AG20443 (cell line): ENCODE measurements around the gene LTBP4.
A peak's percentile ranks its signal among the peaks of the same experiment; 100 is the strongest.
"Not testable (repeated sequence)": the region's sequence is repeated elsewhere in the genome, so short reads cannot be mapped to it uniquely, and the experiment has no call there.

Source experiments
- DNase-seq: peaks from one replicate; pipeline ENCODE4 v3.0.0; 2012; ENCODE audit warnings: low spot score, mixed read lengths

LTBP4 gene, protein sequence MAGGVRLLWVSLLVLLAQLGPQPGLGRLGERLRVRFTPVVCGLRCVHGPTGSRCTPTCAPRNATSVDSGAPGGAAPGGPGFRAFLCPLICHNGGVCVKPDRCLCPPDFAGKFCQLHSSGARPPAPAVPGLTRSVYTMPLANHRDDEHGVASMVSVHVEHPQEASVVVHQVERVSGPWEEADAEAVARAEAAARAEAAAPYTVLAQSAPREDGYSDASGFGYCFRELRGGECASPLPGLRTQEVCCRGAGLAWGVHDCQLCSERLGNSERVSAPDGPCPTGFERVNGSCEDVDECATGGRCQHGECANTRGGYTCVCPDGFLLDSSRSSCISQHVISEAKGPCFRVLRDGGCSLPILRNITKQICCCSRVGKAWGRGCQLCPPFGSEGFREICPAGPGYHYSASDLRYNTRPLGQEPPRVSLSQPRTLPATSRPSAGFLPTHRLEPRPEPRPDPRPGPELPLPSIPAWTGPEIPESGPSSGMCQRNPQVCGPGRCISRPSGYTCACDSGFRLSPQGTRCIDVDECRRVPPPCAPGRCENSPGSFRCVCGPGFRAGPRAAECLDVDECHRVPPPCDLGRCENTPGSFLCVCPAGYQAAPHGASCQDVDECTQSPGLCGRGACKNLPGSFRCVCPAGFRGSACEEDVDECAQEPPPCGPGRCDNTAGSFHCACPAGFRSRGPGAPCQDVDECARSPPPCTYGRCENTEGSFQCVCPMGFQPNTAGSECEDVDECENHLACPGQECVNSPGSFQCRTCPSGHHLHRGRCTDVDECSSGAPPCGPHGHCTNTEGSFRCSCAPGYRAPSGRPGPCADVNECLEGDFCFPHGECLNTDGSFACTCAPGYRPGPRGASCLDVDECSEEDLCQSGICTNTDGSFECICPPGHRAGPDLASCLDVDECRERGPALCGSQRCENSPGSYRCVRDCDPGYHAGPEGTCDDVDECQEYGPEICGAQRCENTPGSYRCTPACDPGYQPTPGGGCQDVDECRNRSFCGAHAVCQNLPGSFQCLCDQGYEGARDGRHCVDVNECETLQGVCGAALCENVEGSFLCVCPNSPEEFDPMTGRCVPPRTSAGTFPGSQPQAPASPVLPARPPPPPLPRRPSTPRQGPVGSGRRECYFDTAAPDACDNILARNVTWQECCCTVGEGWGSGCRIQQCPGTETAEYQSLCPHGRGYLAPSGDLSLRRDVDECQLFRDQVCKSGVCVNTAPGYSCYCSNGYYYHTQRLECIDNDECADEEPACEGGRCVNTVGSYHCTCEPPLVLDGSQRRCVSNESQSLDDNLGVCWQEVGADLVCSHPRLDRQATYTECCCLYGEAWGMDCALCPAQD (N-terminal part only)

DNA sequence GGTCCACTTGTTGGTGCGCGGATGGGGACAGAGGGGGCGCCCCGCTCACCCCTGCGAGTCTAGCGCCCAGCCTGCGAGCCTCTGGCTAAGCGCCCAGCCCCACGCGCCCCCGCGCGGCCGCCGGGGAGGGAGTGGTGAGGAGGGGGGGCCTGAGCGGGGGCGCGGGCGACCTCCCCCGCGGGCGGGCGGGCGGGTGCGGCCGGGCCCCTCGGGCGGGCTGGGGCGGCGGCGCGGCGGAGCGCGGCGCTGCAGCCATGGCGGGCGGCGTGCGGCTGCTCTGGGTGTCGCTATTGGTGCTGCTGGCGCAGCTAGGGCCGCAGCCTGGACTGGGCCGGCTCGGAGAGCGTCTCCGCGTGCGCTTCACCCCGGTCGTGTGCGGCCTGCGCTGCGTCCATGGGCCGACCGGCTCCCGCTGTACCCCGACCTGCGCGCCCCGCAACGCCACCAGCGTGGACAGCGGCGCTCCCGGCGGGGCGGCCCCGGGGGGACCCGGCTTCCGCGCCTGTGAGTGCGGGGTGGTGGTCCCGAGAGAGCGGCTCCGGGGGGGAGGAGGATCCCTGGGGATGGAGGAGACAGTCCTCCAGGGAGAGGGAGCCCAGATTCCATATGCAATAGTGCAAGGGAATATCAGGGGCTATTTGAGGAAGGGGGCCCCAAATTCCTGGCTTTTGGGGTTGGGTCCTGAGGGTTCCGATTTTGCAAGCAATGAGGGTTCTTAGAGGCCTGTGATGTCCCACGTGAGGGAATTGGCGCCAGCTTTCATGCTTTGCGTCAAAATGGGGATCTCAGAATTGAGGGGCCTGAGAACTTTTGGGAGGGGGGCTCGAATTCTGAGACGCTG, at the start of gene LTBP4:
LTBP4 (plus strand) TSS at position 236 of the 841 bp plus-strand sequence; CDS start at position 255, 19 bp downstream.
- DNase-seq = peak; percentile 43

DNA sequence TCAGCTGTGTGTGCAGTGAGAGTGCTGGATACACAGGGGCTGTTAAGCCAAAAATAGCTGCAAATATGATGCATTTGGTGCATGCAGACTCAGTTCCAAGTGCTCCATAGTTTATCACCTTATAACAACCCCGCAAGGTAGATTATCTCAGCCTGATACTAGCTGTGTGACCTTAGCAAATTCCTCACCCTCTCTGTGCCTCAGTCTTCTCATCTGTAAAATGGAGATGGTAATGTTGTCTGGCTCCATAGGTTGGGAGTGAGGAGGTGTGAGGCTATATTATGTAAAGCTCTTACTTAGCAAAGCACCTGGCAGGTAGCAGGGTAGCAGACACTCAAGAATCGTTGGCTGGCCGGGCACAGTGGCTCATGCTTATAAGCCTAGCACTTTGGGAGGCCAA, 48.3 kb upstream of the LTBP4 start:
- no peak for DNase-seq

DNA sequence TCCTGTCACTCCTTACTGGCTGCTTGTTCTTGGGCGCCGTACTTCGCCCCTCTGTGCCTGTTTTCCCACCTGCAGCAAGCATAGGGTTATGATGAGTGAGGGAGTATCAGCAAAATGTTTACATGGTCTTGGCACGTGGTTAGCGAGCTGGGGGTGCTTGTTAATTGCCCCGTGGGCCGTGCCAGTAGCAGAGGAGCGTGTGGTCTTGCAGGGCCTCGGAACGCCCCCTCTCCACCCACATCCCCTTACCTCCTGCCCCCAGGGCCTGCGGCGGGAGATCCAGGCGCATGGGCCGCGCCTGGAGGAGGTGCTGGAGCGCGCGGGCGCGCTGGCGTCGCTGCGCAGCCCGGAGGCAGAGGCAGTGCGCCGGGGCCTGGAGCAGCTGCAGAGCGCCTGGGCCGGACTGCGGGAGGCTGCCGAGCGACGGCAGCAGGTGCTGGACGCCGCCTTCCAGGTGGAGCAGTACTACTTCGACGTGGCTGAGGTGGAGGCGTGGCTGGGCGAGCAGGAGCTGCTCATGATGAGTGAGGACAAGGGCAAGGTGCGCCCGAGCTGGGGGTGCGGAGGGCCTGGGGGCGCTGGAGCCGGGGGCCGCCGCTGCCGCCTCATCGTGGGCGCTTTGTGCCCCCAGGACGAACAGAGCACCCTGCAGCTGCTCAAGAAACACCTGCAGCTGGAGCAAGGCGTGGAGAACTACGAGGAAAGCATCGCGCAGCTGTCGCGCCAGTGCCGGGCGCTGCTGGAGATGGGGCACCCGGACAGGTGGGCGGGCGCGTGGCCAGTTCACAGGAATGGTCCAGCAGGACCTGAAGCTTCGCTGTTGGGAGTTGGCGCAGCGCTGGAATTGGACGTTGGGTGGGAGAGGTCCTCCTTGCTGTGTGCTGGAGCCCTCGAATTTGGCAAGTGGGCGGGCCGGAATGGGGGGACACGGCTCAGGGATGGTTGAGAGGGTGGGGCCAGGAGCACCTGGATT, 47.0 kb upstream of the LTBP4 start:
- DNase-seq = no peak

DNA sequence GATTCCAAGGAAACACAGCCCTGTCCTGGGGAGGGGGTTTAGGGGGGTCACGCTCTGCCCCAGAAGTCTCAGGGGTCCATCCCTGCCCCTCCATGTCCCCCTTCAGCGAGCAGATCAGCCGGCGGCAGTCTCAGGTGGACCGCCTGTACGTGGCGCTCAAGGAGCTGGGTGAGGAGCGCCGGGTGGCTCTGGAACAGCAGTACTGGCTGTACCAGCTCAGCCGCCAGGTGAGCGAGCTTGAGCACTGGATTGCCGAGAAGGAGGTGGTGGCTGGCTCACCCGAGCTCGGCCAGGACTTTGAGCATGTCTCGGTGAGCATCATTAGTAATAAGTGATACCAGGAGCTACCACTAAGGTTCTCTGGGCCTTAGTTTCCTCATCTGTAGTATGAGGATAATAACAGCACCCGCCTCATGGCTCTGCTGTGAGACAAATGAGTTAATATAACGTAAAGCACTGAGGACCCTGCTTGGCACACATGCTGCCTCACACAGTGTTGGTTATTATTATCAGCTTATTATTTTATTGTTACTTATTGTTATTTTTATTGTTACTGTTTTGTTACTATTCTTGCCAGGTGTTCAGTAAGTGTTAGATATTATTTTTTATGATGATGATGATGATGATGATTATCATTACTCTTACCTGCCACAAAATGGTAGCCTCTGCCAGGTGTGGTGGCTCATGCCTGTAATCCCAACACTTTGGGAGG, 45.0 kb upstream of the LTBP4 start:
- no peak for DNase-seq

DNA sequence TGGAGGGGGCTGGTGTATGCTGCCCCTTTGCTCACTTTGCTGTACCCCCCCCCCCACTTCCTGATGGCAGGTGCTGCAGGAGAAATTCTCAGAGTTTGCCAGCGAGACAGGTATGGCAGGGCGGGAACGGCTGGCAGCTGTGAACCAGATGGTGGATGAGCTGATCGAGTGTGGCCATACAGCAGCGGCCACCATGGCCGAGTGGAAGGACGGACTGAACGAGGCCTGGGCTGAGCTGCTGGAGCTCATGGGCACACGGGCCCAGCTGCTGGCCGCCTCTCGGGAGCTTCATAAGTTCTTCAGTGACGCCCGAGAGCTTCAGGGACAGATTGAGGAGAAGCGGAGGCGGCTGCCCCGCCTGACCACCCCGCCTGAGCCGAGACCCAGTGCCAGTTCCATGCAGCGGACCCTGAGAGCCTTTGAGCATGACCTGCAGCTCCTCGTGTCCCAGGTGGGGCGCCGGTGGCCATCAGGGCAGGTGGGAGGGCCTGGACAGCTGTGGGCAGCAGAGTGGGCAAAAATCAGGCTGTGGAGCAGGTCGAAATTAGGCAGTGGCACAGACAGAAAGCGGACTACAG, 44.1 kb upstream of the LTBP4 start:
- no peak for DNase-seq

DNA sequence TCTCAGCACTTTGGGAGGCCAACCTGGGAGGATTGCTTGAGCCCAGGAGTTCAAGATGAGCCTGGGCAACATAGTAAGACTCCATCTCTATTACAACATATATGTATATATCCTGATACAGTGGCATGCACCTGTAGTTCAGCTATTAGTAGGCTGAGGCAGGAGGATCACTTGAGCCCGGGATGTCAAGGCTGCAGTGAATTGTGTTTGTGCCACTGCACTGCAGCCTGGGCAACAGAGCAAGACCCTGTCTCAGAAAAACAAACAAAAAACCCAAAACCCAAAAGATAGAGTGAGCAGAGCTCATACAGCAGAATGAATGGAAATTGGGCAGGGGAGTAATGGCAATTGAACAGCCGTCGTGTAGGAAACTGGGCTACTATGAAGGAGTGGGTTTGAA, 41.8 kb upstream of the LTBP4 start:
- no peak for DNase-seq

DNA sequence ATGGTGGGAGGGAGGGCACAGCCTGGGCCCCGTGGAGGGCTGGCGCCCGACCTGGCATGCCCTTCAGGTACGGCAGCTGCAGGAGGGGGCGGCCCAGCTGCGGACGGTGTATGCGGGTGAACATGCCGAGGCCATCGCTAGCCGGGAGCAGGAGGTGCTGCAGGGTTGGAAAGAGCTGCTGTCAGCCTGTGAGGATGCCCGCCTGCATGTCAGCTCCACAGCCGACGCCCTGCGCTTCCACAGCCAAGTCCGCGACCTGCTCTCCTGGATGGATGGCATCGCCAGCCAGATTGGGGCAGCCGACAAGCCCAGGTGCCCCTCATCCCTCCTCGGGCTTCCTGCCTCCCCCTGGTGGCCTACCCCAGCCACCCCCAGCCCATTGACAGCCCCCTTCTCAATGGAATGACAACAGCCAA, 41.1 kb upstream of the LTBP4 start:
- no peak for DNase-seq

DNA sequence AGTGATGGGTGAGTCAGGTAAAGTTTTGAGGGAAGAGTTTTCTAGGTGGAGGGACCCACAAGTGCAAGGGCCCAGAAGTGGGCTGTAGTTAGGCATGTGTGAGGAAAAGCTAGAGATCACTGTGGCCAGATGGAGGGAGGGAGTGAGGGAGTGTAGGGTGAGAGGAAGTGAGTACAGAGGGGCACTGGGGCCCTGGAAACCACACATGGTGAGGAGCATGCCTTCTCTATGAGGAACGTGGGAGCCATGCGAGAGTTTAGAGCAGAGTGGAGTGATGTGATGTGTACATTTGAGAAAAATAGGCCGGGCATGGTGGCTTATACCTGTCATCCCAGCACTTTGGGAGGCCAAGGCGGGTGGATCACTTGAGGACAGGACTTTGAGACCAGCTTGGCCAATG, 39.2 kb upstream of the LTBP4 start:
- DNase-seq = no peak

DNA sequence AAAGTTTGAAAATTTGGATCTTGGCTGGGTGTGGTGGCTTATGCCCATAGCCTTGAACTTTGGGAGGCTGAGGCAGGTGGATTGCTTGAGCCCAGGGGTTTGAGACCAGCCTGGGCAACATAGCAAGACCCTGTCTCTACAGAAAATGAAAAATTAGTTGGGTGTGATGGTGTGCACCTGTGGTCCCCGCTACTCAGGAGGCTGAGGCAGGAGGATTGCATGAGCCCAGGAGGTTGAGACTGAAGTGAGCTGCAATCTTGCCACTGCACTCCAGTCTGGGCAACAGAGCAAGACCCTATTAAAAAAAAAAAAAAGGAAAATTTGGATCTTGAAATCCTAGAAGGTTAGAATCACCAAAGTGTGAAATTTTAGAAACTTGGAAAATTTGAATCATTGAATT, 36.6 kb upstream of the LTBP4 start:
- not testable (repeated sequence) for DNase-seq

DNA sequence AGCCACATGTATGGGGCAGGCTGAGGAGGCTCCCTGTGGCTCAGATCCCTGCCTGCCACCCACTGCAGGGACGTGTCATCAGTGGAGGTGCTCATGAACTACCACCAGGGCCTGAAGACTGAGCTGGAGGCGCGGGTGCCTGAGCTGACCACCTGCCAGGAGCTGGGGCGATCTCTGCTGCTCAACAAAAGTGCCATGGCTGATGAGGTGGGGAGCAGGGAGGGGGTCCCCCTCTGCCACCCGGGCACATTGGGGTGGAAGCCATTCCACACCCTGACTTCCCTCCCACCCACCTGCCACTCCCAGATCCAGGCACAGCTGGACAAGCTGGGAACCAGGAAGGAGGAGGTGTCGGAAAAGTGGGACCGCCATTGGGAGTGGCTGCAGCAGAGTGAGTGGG, 35.8 kb upstream of the LTBP4 start:
- DNase-seq = no peak

DNA sequence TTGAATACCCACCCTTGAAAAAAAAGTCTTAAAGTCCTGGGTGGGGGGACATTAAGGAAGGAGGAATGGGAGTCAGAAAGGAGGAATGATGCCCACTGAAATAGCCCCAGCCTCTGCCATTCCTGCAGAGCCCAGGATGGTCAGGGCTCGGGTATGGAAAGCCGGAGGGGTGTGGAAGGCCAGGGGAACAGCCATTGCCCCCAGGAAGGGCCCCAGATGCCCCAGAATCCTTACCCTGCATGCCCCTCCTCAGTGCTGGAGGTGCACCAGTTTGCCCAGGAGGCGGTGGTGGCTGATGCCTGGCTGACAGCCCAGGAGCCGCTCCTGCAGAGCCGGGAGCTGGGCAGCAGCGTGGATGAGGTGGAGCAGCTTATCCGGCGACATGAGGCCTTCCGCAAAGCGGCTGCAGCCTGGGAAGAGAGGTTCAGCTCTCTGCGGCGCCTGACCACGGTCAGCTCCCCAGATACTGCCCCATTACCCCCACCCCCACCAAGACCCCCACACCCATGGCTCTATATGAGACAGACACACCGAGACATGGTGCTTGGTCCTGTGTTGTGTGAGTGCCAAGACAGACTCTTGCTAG, 35.2 kb upstream of the LTBP4 start:
- no peak for DNase-seq

DNA sequence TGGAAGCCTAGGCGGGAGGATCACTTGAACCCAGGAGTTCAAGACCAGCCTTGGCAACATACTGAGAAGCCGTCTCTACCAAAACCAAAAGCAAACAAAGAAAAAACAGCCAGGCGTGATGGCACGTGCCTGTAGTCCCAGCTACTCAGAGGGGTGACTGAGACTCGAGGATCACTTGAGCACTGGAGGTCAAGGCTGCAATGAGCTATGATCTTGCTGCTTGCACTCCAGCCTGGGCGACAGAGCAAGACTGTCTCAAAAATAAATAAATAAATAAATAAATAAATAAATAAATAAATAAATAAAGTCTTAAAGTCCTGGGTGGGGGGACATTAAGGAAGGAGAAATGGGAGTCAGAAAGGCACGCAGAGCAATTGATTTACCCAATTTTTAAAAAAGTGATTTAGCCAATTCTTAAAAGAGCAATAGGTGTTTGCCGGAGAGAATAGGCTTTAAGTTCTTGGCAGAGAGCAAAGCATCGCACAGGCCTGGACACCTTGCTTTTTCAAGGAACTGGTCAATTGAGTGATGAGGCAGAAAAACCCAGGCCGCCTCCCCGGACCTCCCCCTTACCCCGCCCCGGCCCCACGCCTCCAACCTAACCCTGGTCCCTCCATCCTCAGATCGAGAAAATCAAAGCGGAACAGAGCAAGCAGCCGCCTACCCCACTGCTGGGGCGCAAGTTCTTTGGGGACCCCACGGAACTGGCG, 34.0 kb upstream of the LTBP4 start:
- peak; percentile 31 for DNase-seq

DNA sequence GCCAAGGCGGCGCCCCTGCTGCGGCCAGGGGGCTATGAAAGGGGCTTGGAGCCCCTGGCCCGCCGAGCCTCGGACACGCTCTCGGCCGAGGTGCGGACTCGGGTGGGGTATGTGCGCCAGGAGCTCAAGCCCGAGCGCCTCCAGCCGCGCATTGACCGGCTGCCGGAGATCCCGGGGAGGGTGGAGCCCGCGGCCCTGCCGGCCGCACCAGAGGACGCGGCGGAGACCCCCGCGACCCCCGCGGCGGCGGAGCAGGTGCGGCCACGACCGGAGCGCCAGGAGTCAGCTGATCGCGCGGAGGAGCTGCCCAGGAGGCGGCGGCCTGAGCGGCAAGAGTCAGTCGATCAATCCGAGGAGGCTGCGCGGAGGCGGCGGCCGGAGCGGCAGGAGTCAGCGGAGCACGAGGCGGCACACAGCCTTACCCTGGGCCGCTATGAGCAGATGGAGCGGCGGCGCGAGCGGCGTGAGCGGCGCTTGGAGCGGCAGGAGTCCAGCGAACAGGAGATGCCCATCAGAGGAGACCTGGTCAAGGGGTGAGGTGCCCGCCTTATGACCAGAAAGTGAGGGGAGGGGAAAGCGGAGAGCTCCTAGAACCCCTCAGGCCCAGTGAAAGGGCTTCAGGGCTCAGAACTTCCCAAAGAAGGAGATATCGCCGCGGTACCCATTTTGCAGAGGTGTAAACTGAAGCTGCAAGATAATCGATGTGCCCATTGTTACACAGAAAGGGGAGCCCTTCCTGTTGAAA, 33.2 kb upstream of the LTBP4 start:
- peak; percentile 45 for DNase-seq

DNA sequence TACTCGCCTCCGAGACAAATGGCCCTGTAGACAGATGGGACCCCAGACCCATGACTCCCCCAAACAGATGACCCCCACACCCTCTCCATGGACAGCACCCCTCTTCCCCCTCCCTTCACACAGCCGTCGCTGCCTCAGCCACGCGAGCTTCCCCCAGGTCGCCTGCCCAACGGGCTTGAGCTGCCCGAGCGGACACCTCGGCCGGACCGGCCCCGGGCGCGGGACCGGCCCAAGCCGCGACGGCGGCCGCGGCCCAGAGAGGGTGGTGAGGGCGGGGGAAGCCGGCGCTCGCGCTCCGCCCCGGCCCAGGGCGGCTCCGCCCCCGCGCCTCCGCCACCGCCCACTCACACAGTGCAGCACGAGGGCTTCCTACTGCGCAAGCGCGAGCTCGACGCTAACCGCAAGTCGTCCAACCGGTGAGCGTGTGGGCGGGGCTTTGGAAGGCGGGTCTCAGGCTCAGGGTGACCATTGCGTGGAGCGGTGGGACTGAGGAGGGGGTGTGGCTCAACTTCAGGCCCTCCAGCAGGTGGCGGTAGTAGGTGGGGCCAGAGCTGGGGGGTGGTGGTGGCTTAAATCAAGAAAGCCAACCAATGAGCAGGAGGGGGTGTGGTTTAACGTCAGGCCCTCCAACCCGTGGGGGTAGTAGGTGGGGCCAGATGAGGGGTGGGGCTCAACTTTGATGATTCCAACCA, 30.7 kb upstream of the LTBP4 start:
- peak; percentile 99 for DNase-seq

DNA sequence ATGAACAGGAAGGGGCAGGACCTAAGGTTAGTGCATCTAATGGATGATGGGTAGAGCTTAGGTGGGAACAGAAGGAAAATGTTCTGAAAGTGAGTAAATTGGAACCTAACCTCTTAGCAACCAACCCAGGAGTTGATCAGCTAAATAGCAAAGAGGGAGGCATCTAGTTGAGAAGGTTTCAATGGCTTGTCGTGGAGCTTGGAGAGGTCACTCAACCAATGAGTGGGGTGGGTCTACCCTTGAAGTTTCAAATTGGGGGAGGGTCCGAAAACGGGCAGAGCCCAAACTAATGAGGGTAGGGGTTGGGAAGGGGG, 30.2 kb upstream of the LTBP4 start:
- no peak for DNase-seq

DNA sequence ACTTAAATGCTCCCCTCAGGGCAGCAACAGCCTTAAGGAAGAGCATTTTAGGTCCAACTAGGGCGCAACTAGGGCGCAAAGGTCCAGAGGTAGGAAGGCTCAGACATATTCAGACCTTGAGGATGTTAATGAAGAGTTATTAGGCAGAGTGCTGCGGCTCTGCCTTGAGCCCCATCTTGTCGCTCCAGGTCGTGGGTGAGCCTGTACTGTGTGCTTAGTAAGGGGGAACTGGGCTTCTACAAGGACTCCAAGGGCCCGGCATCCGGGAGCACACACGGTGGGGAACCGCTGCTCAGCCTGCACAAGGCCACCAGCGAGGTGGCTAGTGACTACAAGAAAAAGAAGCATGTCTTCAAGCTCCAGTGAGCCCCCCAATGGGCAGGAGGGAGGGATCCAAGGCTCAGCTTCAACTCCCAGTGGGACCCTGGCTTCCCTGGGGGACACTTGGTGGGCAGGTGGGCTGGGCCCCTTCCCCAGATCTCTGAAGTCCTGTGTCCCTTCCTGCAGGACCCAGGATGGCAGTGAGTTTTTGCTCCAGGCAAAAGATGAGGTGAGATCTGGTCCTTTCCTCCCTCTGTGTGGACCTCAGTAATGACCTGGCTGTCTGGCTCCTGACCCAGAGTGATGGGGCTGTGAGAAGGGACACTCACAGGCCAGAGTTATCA, 29.2 kb upstream of the LTBP4 start:
- no peak for DNase-seq
